Measurements from ENCODE around the gene MPZL1.

GRCh38 chr1:167703557-167703956 is 18.2 kb upstream of the MPZL1 start:
- TF ChIP-seq CTCF (IDR thresholded peaks at IDR 0.05; ENCODE audit: borderline replicate concordance, extremely low read depth, low read length, poor library complexity, severe bottlenecking) (no peak), EZH2 (IDR thresholded peaks at IDR 0.05; ENCODE audit: borderline replicate concordance, low read depth, low read length, severe bottlenecking) (no peak)

All from DND-41 (cell line).